H9 (cell line): Measurements from ENCODE around the gene LTK. TPM values are rescaled to one million over a fixed set of nuclear protein-coding genes. Genes with fewer than 3 reads are reported as not detected.

Experiments
- DNase-seq: peaks from one replicate; pipeline ENCODE4 v3.0.0-alpha.2; 2017
- H2AFZ ChIP-seq: one replicate; pipeline ENCODE4 v1.6.1; 2013; ENCODE audit warnings: mild to moderate bottlenecking, low read length, control low read depth, moderate library complexity
- H2AK5ac ChIP-seq: 2 replicates; pipeline ENCODE4 v1.6.1; 2013; ENCODE audit warnings: low read length, control low read depth, mixed read lengths; ENCODE audit not compliant: insufficient read length
- H2BK120ac ChIP-seq: one replicate; pipeline ENCODE4 v1.6.1; 2013; ENCODE audit warnings: low read depth, mild to moderate bottlenecking, low read length, control low read depth, inconsistent platforms; ENCODE audit not compliant: poor library complexity, severe bottlenecking
- H2BK12ac ChIP-seq: 2 replicates; pipeline ENCODE4 v1.6.1; 2013; ENCODE audit warnings: low read length, control low read depth, mixed read lengths, low read depth; ENCODE audit not compliant: insufficient read length
- H2BK15ac ChIP-seq: 2 replicates; pipeline ENCODE4 v1.6.1; 2013; ENCODE audit warnings: low read depth, low read length, control low read depth
- H2BK20ac ChIP-seq: one replicate; pipeline ENCODE4 v1.6.1; 2013; ENCODE audit warnings: low read depth, mild to moderate bottlenecking, low read length, control low read depth, inconsistent platforms; ENCODE audit not compliant: poor library complexity, severe bottlenecking
- H2BK5ac ChIP-seq: 2 replicates; pipeline ENCODE4 v1.6.1; 2013; ENCODE audit warnings: low read length, control low read depth, mixed read lengths; ENCODE audit not compliant: insufficient read length
- H3K14ac ChIP-seq: 2 replicates; pipeline ENCODE4 v1.6.1; 2013; ENCODE audit warnings: low read length, control low read depth; ENCODE audit not compliant: insufficient read depth
- H3K18ac ChIP-seq: 2 replicates; pipeline ENCODE4 v1.6.1; 2013; ENCODE audit warnings: low read depth, mild to moderate bottlenecking, mixed read lengths, low read length, control low read depth; ENCODE audit not compliant: insufficient read length
- H3K23ac ChIP-seq: 2 replicates; pipeline ENCODE4 v1.6.1; 2013; ENCODE audit warnings: low read length, control low read depth, mixed read lengths, low read depth; ENCODE audit not compliant: insufficient read length
- H3K23me2 ChIP-seq: 2 replicates; pipeline ENCODE4 v1.6.1; 2013; ENCODE audit warnings: low read depth, mild to moderate bottlenecking, mixed read lengths, low read length, control low read depth; ENCODE audit not compliant: insufficient read length, poor library complexity, severe bottlenecking
- H3K27ac ChIP-seq: 2 replicates; pipeline ENCODE4 v1.5.1; 2013; ENCODE audit warnings: low read length, control low read depth, mixed read lengths, low read depth; ENCODE audit not compliant: insufficient read length
- H3K27me3 ChIP-seq: 2 replicates; pipeline ENCODE4 v1.6.1; 2013; ENCODE audit warnings: low read length, control low read depth, inconsistent platforms; ENCODE audit not compliant: insufficient read depth
- H3K4ac ChIP-seq: 2 replicates; pipeline ENCODE4 v1.6.1; 2013; ENCODE audit warnings: low read depth, mild to moderate bottlenecking, control low read depth, inconsistent platforms, low read length, moderate library complexity
- H3K4me1 ChIP-seq: 2 replicates; pipeline ENCODE4 v1.6.1; 2013; ENCODE audit warnings: low read length, control low read depth, inconsistent platforms; ENCODE audit not compliant: insufficient read depth
- H3K4me2 ChIP-seq: 2 replicates; pipeline ENCODE4 v1.6.1; 2013; ENCODE audit warnings: low read length, control low read depth, mixed read lengths; ENCODE audit not compliant: insufficient read length, insufficient read depth
- H3K56ac ChIP-seq: 2 replicates; pipeline ENCODE4 v1.6.1; 2013; ENCODE audit warnings: low read depth, mild to moderate bottlenecking, mixed read lengths, low read length, control low read depth; ENCODE audit not compliant: insufficient read length
- H3K79me1 ChIP-seq: 2 replicates; pipeline ENCODE4 v1.6.1; 2013; ENCODE audit warnings: low read depth, mild to moderate bottlenecking, moderate library complexity, low read length, control low read depth, inconsistent platforms; ENCODE audit not compliant: insufficient read depth, poor library complexity, severe bottlenecking
- H3K79me2 ChIP-seq: 2 replicates; pipeline ENCODE4 v1.6.1; 2013; ENCODE audit warnings: low read length, control low read depth, inconsistent platforms; ENCODE audit not compliant: insufficient read depth
- H3K9ac ChIP-seq: 2 replicates; pipeline ENCODE4 v1.6.1; 2013; ENCODE audit warnings: low read length, control low read depth, mixed read lengths; ENCODE audit not compliant: insufficient read length; ENCODE audit errors: extremely low read depth
- H3K9me3 ChIP-seq: one replicate; pipeline ENCODE4 v1.6.1; 2013; ENCODE audit warnings: low read depth, low read length, inconsistent platforms; ENCODE audit not compliant: control insufficient read depth
- H3T11ph ChIP-seq: one replicate; pipeline ENCODE4 v1.6.1; 2013; ENCODE audit warnings: mild to moderate bottlenecking, low read length, control low read depth, inconsistent platforms
- H4K20me1 ChIP-seq: one replicate; pipeline ENCODE4 v1.6.1; 2013; ENCODE audit not compliant: control insufficient read depth, insufficient read length, insufficient read depth
- H4K5ac ChIP-seq: 2 replicates; pipeline ENCODE4 v1.6.1; 2013; ENCODE audit warnings: low read depth, mild to moderate bottlenecking, mixed read lengths, low read length, control low read depth; ENCODE audit not compliant: insufficient read length
- H4K8ac ChIP-seq: replicated peaks from 2 replicates; pipeline ENCODE4 v1.6.1; 2013; ENCODE audit warnings: low read length, control low read depth, mixed read lengths, low read depth; ENCODE audit not compliant: insufficient read length
- H4K91ac ChIP-seq: 2 replicates; pipeline ENCODE4 v1.6.1; 2013; ENCODE audit warnings: low read depth, mild to moderate bottlenecking, moderate library complexity, mixed read lengths, low read length, control low read depth; ENCODE audit not compliant: insufficient read length
- H3K27ac Mint-ChIP-seq, 3 experiments: 2 replicates in 2 of 3; 3 replicates in 1 of 3; pipeline ENCODE4 v1.8.0; 2020 to 2021; ENCODE audit warnings: mixed read lengths in 3 of 3, mild to moderate bottlenecking in 1 of 3, moderate library complexity in 1 of 3
- H3K27me3 Mint-ChIP-seq: 2 replicates; pipeline ENCODE4 v1.8.0; 2021; ENCODE audit warnings: low read depth, mild to moderate bottlenecking, moderate library complexity, mixed read lengths
- H3K36me3 Mint-ChIP-seq, 3 experiments: 2 replicates in 2 of 3; 3 replicates in 1 of 3; pipeline ENCODE4 v1.8.0; 2020 to 2021; ENCODE audit warnings: low read depth in 3 of 3, mixed read lengths in 3 of 3; ENCODE audit not compliant: insufficient read depth in 1 of 3
- H3K4me1 Mint-ChIP-seq, 2 experiments: 2 replicates each; pipeline ENCODE4 v1.8.0; 2020; ENCODE audit warnings: mixed read lengths in 2 of 2
- H3K4me3 Mint-ChIP-seq, 2 experiments: 2 replicates in 1 of 2; 3 replicates in 1 of 2; pipeline ENCODE4 v1.8.0; 2020 to 2021; ENCODE audit warnings: mild to moderate bottlenecking in 2 of 2, mixed read lengths in 2 of 2, moderate library complexity in 1 of 2
- H3K9me3 Mint-ChIP-seq, 2 experiments: 2 replicates in 1 of 2; 3 replicates in 1 of 2; pipeline ENCODE4 v1.8.0; 2020; ENCODE audit warnings: mild to moderate bottlenecking in 2 of 2, mixed read lengths in 2 of 2, moderate library complexity in 1 of 2
- CTCF ChIP-seq: fragments of 200-600 bp; sonication (generic); conservative IDR thresholded peaks from 3 replicates; pipeline ENCODE4 v1.8.0; 2021; ENCODE audit warnings: antibody characterized with exemption, mild to moderate bottlenecking
- WGBS: extraction: QIAGEN DNeasy Blood & Tissue Kit; methylation state at CpG from one replicate; pipeline ENCODE4 v1.1.7; 2013; ENCODE audit warnings: missing lambda C conversion rate, low lambda C conversion rate, mixed read lengths; ENCODE audit not compliant: insufficient read length; ENCODE audit errors: extremely low coverage; 5-methylcytosine and 5-hydroxymethylcytosine counted together
- total RNA-seq: library from RNA; stranded (reverse); gene quantifications from 2 replicates; pipeline ENCODE4 v1.2.1, GENCODE V29; 2021

Gene LTK
- total RNA-seq, 1 experiment from 2014 or later, result 0.31 TPM

DNA sequence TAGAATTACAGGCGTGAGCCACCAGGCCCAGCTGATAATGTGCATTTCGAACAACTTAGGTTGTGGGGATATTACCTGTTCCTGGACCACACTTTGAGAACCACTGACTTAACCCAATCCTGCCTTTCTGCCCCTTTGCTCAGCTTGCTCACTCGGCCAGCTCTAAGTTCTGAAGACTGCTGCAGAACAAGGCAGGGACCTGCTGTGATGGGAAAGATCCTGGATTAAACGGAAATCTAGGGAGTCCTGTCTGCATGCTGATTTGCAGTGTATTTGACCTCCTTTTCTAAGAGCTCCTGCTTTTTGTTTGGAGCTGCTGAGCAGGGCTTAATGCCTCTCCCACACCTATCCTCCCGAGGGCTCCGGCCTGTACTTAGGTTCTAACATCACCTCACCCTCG is 2.9 kb downstream of the LTK start:
- peaks cover 94% of the 10 kb centered on the region for H3K27me3 Mint-ChIP-seq
- H3K4me2 ChIP-seq, result peak overlapping the region; percentile 87

More for the DNA sequence above, 2.9 kb downstream of the LTK start:
- H3K4ac ChIP-seq, result no peak overlapping the region
- H4K8ac ChIP-seq, result no peak overlapping the region
- no peak overlapping the region for H3T11ph ChIP-seq
- H3K9me3 ChIP-seq, result no peaks in the 10 kb centered on the region
- peak overlapping the region in 1 of 2 experiments; percentile 50; a peak in 1 of 5 replicates for H3K4me3 Mint-ChIP-seq
- TF ChIP-seq CTCF, result no peak
- no peak overlapping the region for H4K5ac ChIP-seq
- no peak overlapping the region for H2BK15ac ChIP-seq
- no peak overlapping the region for H4K91ac ChIP-seq
- H3K14ac ChIP-seq, result no peak overlapping the region
- no peak overlapping the region for H3K18ac ChIP-seq
- no peak overlapping the region for H2BK120ac ChIP-seq
- no peak overlapping the region for H3K56ac ChIP-seq
- H3K27ac ChIP-seq, result no peak overlapping the region
- peaks cover 0 to 2% (median 0%) of the 10 kb centered on the region in 3 experiments; a peak in 3 of 7 replicates for H3K36me3 Mint-ChIP-seq
- no CpG with 5 or more reads among the region's 7 CpGs for WGBS
- no peak overlapping the region for H2BK20ac ChIP-seq
- no peaks in the 10 kb centered on the region for H3K4me1 ChIP-seq
- no peak overlapping the region for H2AK5ac ChIP-seq
- DNase-seq, result no peak
- peaks cover 33% of the 10 kb centered on the region for H3K27me3 ChIP-seq
- H3K23ac ChIP-seq, result no peak overlapping the region
- no peak overlapping the region for H3K27ac Mint-ChIP-seq
- no peak overlapping the region for H3K9ac ChIP-seq
- no peak overlapping the region for H2AFZ ChIP-seq
- H3K79me1 ChIP-seq, result no peaks in the 10 kb centered on the region
- H3K23me2 ChIP-seq, result peaks cover 11% of the 10 kb centered on the region
- peaks cover 23 to 27% of the 10 kb centered on the region in 2 experiments for H3K4me1 Mint-ChIP-seq
- no peaks in the 10 kb centered on the region; a peak in 2 of 5 replicates for H3K9me3 Mint-ChIP-seq
- no peak overlapping the region for H2BK12ac ChIP-seq
- H4K20me1 ChIP-seq, result no peaks in the 10 kb centered on the region
- H3K79me2 ChIP-seq, result no peaks in the 10 kb centered on the region
- H2BK5ac ChIP-seq, result no peak overlapping the region
